HG02852 (cell line): ENCODE data around the gene RPAP2.

Experiments used
- ATAC-seq: cut with Tn5 transposase; IDR thresholded peaks from one replicate; pipeline ENCODE4 v1.9.1; 2021; ENCODE audit warnings: mild to moderate bottlenecking, moderate library complexity; ENCODE audit not compliant: unreplicated experiment

Gene RPAP2

DNA sequence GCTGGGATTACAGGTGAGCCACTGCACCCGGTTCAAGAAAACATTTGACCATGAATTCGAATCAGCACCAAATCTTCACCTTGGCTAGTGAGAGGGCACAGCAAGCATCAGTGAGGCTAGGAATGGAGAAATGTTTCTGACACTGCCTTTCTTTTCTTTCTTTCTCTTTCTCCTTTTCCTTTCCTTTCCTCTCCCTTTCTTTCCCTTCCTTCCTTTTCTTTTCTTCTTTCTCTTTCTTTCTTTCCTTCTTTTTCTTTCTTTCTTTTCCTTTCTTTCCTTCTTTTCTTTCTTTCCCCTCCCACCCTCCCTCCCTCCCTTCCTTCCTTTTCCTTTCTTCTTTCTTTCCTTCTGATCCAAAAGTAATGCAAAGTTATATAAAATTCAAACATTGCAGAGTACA lies 147.0 kb downstream of the RPAP2 start:
- no peak for ATAC-seq

DNA sequence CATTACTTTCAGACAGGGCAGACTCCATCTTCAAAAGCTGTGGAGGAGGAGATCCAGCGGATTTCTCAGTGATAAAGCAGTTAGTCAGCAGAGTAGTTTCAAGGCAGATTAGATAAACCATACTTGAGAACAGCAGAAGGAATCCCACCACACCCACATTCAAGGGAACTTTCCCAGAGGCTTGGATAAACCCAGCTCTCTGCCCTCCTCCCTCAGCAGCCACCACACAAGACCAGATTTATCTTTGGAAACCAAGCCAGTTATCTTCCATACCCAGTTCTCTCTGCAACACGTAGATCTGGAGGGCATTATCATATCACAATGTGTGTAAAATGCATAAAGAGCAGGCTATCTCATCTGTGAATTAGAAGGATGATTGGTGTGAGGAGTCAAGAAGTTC lies 147.7 kb downstream of the RPAP2 start:
- no peak for ATAC-seq

DNA sequence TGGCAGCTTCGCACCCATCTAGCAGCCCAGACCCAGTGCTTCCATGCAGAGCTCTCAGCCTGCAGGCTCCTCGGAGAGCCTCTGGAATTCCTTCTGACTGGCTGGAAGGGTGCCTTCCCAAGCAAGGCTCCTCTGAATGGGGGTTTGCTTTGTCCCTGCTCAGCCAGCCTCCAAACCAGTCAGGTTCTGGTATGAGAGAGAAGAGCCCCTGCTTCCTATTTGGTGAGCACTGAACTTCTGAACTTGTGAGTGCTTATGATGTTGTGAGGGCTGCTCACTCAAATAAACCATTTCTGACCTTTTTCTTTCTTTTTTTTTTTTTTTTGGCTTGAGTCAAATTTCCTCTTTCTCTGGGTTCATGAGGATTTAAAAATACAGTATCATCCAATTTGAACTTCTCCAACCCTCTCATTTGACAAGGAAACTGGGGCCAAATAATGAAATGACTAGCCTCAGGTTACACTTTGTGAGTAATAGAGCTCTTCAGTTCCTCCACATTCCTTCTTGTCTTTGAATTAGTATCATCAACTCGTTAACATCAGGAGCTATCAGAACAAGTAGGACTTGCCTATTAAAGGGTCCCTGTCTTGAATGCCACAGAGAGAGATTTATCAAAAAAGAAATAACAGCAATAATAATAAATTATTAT lies 148.3 kb downstream of the RPAP2 start:
- ATAC-seq: no peak

DNA sequence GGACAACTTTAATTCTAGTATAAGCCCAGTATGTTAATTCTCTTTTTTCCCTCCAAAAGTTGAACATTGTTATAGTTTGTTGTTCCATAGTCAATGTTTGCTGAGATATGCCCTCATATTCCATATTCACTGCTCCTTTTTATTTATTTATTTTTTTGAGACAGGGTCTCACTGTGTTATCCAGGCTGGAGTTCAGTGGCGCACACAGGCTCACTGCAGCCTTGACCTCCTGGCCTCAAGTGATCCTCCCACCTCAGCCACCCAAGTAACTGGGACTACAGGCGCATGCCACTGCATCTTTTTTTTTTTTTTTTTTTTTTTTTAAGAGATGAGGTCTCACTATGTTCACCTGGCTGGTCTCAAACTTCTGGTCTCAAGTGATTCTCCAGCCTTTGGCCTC lies 149.1 kb downstream of the RPAP2 start:
- no peak for ATAC-seq
